Activated T-helper 1 cell treated with anti-CD3 and anti-CD28 coated beads, Interleukin-12 subunit alpha, Interleukin-12 subunit beta, Interleukin-2, Interleukin-4 antibody, amounts not matched to agents 30 ng/mL and 10 ng/mL and 1 ng/mL, durations not matched to agents 14 hours and 24 hours and 36 hours (primary cell): ENCODE results near the gene SLC34A3. TPM values are rescaled to one million over a fixed set of nuclear protein-coding genes. Genes with fewer than 3 reads are reported as not detected.

Experiments used
- DNase-seq: peaks from one replicate; pipeline ENCODE4 v3.0.0; 2021; ENCODE audit warnings: low spot score
- H3K27ac Mint-ChIP-seq: one replicate; pipeline ENCODE4 v1.8.0; 2021; ENCODE audit warnings: mild to moderate bottlenecking, mixed read lengths
- H3K27me3 Mint-ChIP-seq: one replicate; pipeline ENCODE4 v1.8.0; 2022; ENCODE audit warnings: mild to moderate bottlenecking, moderate library complexity, mixed read lengths; ENCODE audit not compliant: insufficient read depth
- H3K36me3 Mint-ChIP-seq: one replicate; pipeline ENCODE4 v1.8.0; 2021; ENCODE audit warnings: low read depth, mixed read lengths
- H3K4me1 Mint-ChIP-seq: one replicate; pipeline ENCODE4 v1.8.0; 2021; ENCODE audit warnings: low read depth, mixed read lengths
- H3K4me3 Mint-ChIP-seq: one replicate; pipeline ENCODE4 v1.8.0; 2021; ENCODE audit warnings: mild to moderate bottlenecking, moderate library complexity, mixed read lengths
- H3K9me3 Mint-ChIP-seq: one replicate; pipeline ENCODE4 v1.8.0; 2021; ENCODE audit warnings: mixed read lengths
- intact Hi-C: fragments of 100-400 bp; cut with micrococcal nuclease; formaldehyde crosslinking; loops from one replicate; pipeline ENCODE4 v1.15.1; 2024
- total RNA-seq: library from RNA; stranded (reverse); gene quantifications from 2 replicates; pipeline ENCODE4 v1.2.3, GENCODE V29; 2022

Gene SLC34A3
- total RNA-seq, 1 donor from 2014 or later, result not detected

DNA sequence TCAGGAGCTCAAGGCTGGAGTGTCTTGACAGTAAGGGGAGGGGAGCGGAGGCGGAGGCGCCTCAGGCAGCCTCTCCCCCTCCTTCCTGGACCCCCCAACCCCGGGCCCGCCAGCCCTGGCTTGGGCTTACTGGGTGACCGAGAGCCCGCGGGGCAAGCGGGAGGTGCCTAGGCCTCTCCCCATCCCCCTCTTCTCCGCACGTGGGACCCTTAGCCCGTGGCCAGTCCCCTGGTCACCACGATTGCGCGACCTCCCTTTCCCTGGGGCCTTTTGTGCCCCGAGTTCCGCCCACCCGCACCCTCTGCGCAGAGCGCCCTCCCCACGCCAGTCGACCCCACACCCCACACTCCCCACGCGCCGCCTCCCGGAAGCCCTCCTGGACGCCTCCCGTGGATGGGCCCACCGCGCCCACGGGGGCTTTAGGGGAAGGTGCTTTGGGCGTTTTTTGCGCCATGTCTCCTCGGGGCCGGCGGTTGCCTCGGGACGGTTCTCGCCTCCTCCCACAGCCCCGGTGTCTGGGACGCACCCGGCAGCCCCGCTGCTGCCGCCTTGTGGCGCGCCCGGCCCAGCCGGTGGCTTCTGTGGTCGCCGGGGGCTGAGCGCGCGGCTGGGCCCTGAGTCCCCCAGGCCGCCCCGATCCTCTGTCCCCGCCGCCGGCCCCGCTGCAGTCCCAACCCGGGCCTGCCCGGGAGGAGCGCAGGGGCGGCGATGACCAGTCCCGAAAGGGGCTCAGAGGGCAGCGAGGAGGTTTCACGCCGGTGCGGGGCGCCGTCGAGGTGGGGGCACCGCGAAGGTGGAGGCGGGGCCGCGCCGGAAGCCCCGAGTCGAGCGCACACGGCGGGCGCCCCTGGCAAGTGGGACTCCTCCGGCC lies 50.0 kb downstream of the SLC34A3 start:
- peaks cover 6% of the 10 kb centered on the region for H3K36me3 Mint-ChIP-seq
- H3K27ac Mint-ChIP-seq, result no peak overlapping the region
- intact Hi-C loops, result no loop called here
- H3K4me1 Mint-ChIP-seq, result peaks cover 11% of the 10 kb centered on the region
- H3K27me3 Mint-ChIP-seq, result no peaks in the 10 kb centered on the region
- H3K4me3 Mint-ChIP-seq, result no peak overlapping the region
- DNase-seq, result no peak
- no peaks in the 10 kb centered on the region for H3K9me3 Mint-ChIP-seq

DNA sequence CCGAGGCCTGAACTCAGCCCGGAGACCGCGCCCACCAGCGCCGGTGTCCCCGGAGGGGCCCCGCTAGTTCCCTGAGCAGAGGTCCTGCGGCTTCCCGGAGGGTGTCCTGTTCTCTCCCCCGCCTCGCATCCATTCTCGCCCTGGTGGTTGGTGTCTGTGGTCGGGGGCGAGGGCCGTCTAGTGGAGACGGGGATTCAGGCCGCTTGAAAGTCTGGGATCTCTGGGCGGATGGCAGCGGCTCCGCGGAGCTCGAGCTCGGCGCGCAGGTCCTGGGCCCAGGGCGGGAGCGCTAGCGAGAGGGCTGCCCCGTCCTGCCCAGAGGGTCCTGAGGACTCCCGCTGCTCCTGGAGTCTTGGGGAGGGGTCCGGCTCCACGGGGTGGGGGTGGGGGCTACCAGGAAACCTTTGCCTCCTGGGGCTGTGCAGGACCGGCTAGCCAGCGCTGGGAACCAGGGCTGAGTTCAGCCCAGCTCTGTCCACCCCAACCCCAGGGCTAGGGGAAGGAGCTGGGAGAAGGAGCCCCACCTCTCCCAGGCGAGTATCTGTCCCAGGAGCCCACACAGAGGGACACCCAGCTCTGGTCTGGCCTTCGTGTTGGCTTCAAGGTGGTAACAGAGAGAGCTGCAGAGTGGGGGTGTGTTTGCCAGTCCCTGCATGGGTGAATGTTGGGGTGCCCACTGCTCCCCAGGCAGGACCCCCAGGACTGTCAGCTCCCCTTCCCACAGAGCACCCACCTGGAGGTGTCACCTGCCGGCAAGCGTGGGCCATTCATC lies 50.8 kb downstream of the SLC34A3 start:
- no peaks in the 10 kb centered on the region for H3K9me3 Mint-ChIP-seq
- H3K27ac Mint-ChIP-seq, result no peak overlapping the region
- no peaks in the 10 kb centered on the region for H3K27me3 Mint-ChIP-seq
- H3K4me1 Mint-ChIP-seq, result peaks cover 9% of the 10 kb centered on the region
- no peak for DNase-seq
- peaks cover 5% of the 10 kb centered on the region for H3K36me3 Mint-ChIP-seq
- H3K4me3 Mint-ChIP-seq, result no peak overlapping the region
- intact Hi-C loops, result no loop called here

Other genes starting within 250 kb of the SLC34A3 start
- gene LCNL1, start 247.9 kb upstream of the SLC34A3 start, total RNA-seq, result not detected in 2 replicates
- 79.4 and 84.5 TPM in 2 replicates for gene PAXX, start 238.5 kb upstream of the SLC34A3 start, total RNA-seq
- not detected in 2 replicates for gene CLIC3, start 234.3 kb upstream of the SLC34A3 start, total RNA-seq
- 25.7 and 26.9 TPM in 2 replicates for gene ABCA2, start 202.7 kb upstream of the SLC34A3 start, total RNA-seq
- gene FUT7, start 198.8 kb upstream of the SLC34A3 start, total RNA-seq, result 0.16 and 0.22 TPM in 2 replicates
- 78.2 and 80.1 TPM in 2 replicates for gene NPDC1, start 184.7 kb upstream of the SLC34A3 start, total RNA-seq
- gene ENTPD2, start 176.8 kb upstream of the SLC34A3 start, total RNA-seq, result not detected in 2 replicates
- 23.9 and 25.1 TPM in 2 replicates for gene SAPCD2, start 160.3 kb upstream of the SLC34A3 start, total RNA-seq
- gene UAP1L1, start 153.4 kb upstream of the SLC34A3 start, total RNA-seq, result 13.9 and 14.9 TPM in 2 replicates
- 48.1 and 53.6 TPM in 2 replicates for gene MAN1B1, start 143.9 kb upstream of the SLC34A3 start, total RNA-seq
- 371 and 394 TPM in 2 replicates for gene DPP7, start 116.2 kb upstream of the SLC34A3 start, total RNA-seq
- 0.05 TPM in 2 replicates for gene GRIN1, start 91.7 kb upstream of the SLC34A3 start, total RNA-seq
- 0.21 TPM in 1 of 2 replicates, not detected in the other for gene LRRC26, start 60.9 kb upstream of the SLC34A3 start, total RNA-seq
- gene TMEM210, start 58.8 kb upstream of the SLC34A3 start, total RNA-seq, result not detected in 2 replicates
- gene ANAPC2, start 42.3 kb upstream of the SLC34A3 start, total RNA-seq, result 62.5 and 63.6 TPM in 2 replicates
- 101 and 105 TPM in 2 replicates for gene SSNA1, start 42.2 kb upstream of the SLC34A3 start, total RNA-seq
- 15.6 and 17.2 TPM in 2 replicates for gene TPRN, start 30.2 kb upstream of the SLC34A3 start, total RNA-seq
- 40.5 and 41.5 TPM in 2 replicates for gene TMEM203, start 25.3 kb upstream of the SLC34A3 start, total RNA-seq
- gene NDOR1, start 25.2 kb upstream of the SLC34A3 start, total RNA-seq, result 42.4 and 48.9 TPM in 2 replicates
- gene RNF208, start 8.7 kb upstream of the SLC34A3 start, total RNA-seq, result 9.3 and 11.0 TPM in 2 replicates
- gene CYSRT1, start 5.7 kb upstream of the SLC34A3 start, total RNA-seq, result 0.49 and 0.60 TPM in 2 replicates
- 0.29 TPM in 1 of 2 replicates, not detected in the other for gene RNF224, start 3.4 kb upstream of the SLC34A3 start, total RNA-seq
- 277 and 280 TPM in 2 replicates for gene TUBB4B, start 10.4 kb downstream of the SLC34A3 start, total RNA-seq
- 1.2 and 1.8 TPM in 2 replicates for gene STPG3, start 20.4 kb downstream of the SLC34A3 start, total RNA-seq
- 70.8 and 72.1 TPM in 2 replicates for gene NELFB, start 24.4 kb downstream of the SLC34A3 start, total RNA-seq
- gene TOR4A, start 46.8 kb downstream of the SLC34A3 start, total RNA-seq, result 11.6 and 11.7 TPM in 2 replicates
- 15.2 and 15.4 TPM in 2 replicates for gene NRARP, start 71.4 kb downstream of the SLC34A3 start, total RNA-seq
- gene EXD3, start 192.3 kb downstream of the SLC34A3 start, total RNA-seq, result 4.8 and 4.9 TPM in 2 replicates
- 0.49 and 0.54 TPM in 2 replicates for gene NOXA1, start 192.5 kb downstream of the SLC34A3 start, total RNA-seq
- not detected in 2 replicates for gene ENTPD8, start 210.5 kb downstream of the SLC34A3 start, total RNA-seq
- 57.2 and 58.9 TPM in 2 replicates for gene NSMF, start 228.4 kb downstream of the SLC34A3 start, total RNA-seq